DOHH2 (cell line): ENCODE measurements around the gene CPNE8.

Experiments
- H3F3A ChIP-seq: fragments of 200-600 bp; sonication (generic), shearing (Covaris generic); 2 replicates; pipeline ENCODE4 v1.6.0; 2016; ENCODE audit warnings: antibody characterized with exemption, mild to moderate bottlenecking; ENCODE audit not compliant: control insufficient read depth, insufficient read depth
- H3K27ac ChIP-seq: fragments of 200-600 bp; sonication (generic); 2 replicates; pipeline ENCODE4 v1.5.1; 2014; ENCODE audit warnings: low read depth, mild to moderate bottlenecking, low read length, moderate library complexity
- H3K27me3 ChIP-seq: fragments of 200-600 bp; sonication (generic); 2 replicates; pipeline ENCODE4 v1.6.1; 2014; ENCODE audit warnings: mild to moderate bottlenecking, low read length, mixed read lengths; ENCODE audit not compliant: control insufficient read depth
- H3K36me3 ChIP-seq: fragments of 200-600 bp; sonication (generic); 2 replicates; pipeline ENCODE4 v1.6.1; 2014; ENCODE audit warnings: mild to moderate bottlenecking, low read length, moderate library complexity, mixed read lengths; ENCODE audit not compliant: control insufficient read depth
- H3K4me1 ChIP-seq: fragments of 200-600 bp; sonication (generic); 2 replicates; pipeline ENCODE4 v1.6.1; 2014; ENCODE audit warnings: mild to moderate bottlenecking, low read length, mixed read lengths; ENCODE audit not compliant: control insufficient read depth
- H3K4me2 ChIP-seq: fragments of 200-600 bp; sonication (generic); 2 replicates; pipeline ENCODE4 v1.6.0; 2014; ENCODE audit warnings: mild to moderate bottlenecking, low read length, moderate library complexity
- H3K4me3 ChIP-seq: fragments of 200-600 bp; sonication (generic); 2 replicates; pipeline ENCODE4 v1.5.1; 2014; ENCODE audit warnings: mild to moderate bottlenecking, low read length, mixed read lengths
- H3K79me2 ChIP-seq: fragments of 200-600 bp; sonication (generic); 2 replicates; pipeline ENCODE4 v1.6.1; 2014; ENCODE audit warnings: mild to moderate bottlenecking, low read length, mixed read lengths; ENCODE audit not compliant: control insufficient read depth
- H3K9me2 ChIP-seq: fragments of 200-600 bp; sonication (generic); replicated peaks from 2 replicates; pipeline ENCODE4 v1.6.1; 2014; ENCODE audit warnings: mild to moderate bottlenecking, low read length, mixed read lengths; ENCODE audit not compliant: control insufficient read depth
- H3K9me3 ChIP-seq: fragments of 200-600 bp; sonication (generic); 2 replicates; pipeline ENCODE4 v1.6.1; 2014; ENCODE audit warnings: antibody characterized with exemption, low read length, mixed read lengths; ENCODE audit not compliant: control insufficient read depth, insufficient read depth
- H4K20me1 ChIP-seq: fragments of 200-600 bp; sonication (generic); 2 replicates; pipeline ENCODE4 v1.6.0; 2014; ENCODE audit warnings: low read depth, mild to moderate bottlenecking, antibody characterized with exemption, low read length, moderate library complexity; ENCODE audit not compliant: control insufficient read depth, insufficient read depth
- EZH2phosphoT487 ChIP-seq: fragments of 200-600 bp; sonication (generic); IDR thresholded peaks from 2 replicates; pipeline ENCODE4 v1.6.1; 2017; ENCODE audit warnings: borderline replicate concordance, mild to moderate bottlenecking, antibody characterized with exemption, low read length, moderate library complexity, mixed read lengths
- TF ChIP-seq, protein P1 (sequence below): fragments of 200-600 bp; sonication (generic); IDR thresholded peaks from one replicate; pipeline ENCODE4 v1.5.1; 2014; ENCODE audit warnings: antibody characterized with exemption, mild to moderate bottlenecking, low read depth, low read length; ENCODE audit not compliant: poor library complexity, severe bottlenecking

Gene CPNE8

DNA sequence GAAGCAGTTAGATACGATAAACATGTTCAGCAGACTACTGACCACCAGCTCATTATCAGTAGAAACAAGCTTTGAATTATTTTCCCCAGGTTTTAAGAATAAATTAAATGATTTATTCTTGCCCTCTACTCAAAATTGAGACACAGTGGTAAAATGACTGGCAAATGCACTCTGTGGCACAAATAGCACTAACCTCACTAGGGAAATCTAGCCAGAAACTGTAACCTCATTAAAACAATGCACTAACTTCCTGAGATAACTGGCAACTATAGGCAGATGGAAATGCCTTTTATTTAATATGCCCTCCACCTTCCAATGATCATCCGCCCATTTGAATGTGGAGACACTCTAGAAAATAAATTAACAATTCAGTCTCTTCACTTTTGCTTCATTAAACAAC, 33.2 kb downstream of the CPNE8 start:
- Histone ChIP-seq H3K27ac (no peak overlapping the region), H3K79me2 (no peaks in the 10 kb centered on the region), H3K9me2 (no peaks in the 10 kb centered on the region), H3K9me3 (no peaks in the 10 kb centered on the region), H3K4me2 (no peak overlapping the region), H3K4me1 (no peaks in the 10 kb centered on the region), H4K20me1 (no peaks in the 10 kb centered on the region), H3K4me3 (no peak overlapping the region), H3F3A (no peaks in the 10 kb centered on the region), H3K36me3 (no peaks in the 10 kb centered on the region), H3K27me3 (no peaks in the 10 kb centered on the region)
- TF ChIP-seq, protein P1, sequence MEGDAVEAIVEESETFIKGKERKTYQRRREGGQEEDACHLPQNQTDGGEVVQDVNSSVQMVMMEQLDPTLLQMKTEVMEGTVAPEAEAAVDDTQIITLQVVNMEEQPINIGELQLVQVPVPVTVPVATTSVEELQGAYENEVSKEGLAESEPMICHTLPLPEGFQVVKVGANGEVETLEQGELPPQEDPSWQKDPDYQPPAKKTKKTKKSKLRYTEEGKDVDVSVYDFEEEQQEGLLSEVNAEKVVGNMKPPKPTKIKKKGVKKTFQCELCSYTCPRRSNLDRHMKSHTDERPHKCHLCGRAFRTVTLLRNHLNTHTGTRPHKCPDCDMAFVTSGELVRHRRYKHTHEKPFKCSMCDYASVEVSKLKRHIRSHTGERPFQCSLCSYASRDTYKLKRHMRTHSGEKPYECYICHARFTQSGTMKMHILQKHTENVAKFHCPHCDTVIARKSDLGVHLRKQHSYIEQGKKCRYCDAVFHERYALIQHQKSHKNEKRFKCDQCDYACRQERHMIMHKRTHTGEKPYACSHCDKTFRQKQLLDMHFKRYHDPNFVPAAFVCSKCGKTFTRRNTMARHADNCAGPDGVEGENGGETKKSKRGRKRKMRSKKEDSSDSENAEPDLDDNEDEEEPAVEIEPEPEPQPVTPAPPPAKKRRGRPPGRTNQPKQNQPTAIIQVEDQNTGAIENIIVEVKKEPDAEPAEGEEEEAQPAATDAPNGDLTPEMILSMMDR = no peak
- TF ChIP-seq EZH2phosphoT487 = no peak

DNA sequence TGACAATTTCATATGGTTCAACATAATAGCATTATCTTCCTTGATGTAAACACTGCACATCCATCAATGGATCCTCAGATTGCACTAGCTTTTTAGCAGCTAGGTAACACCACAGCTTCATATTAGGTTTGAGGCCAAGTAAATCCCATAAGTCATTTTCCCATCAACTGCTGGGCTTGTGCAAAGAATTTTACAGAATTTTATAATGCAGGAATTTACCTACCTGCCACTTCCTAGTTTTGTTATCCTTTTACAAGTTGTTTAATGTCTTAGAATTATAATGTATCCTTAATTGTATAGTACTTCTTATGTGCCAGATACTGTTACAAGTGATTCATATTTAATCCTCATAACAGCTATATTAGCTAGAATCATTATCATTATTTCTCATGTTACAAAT, 36.4 kb downstream of the CPNE8 start:
- Histone ChIP-seq H3K36me3 (no peaks in the 10 kb centered on the region), H3K79me2 (no peaks in the 10 kb centered on the region), H4K20me1 (no peaks in the 10 kb centered on the region), H3K4me3 (no peak overlapping the region), H3K27me3 (no peaks in the 10 kb centered on the region), H3K4me2 (no peak overlapping the region), H3K4me1 (no peaks in the 10 kb centered on the region), H3K27ac (no peak overlapping the region), H3K9me3 (no peaks in the 10 kb centered on the region), H3F3A (no peaks in the 10 kb centered on the region), H3K9me2 (no peaks in the 10 kb centered on the region)
- TF ChIP-seq, protein P1 = no peak
- TF ChIP-seq EZH2phosphoT487 = no peak

DNA sequence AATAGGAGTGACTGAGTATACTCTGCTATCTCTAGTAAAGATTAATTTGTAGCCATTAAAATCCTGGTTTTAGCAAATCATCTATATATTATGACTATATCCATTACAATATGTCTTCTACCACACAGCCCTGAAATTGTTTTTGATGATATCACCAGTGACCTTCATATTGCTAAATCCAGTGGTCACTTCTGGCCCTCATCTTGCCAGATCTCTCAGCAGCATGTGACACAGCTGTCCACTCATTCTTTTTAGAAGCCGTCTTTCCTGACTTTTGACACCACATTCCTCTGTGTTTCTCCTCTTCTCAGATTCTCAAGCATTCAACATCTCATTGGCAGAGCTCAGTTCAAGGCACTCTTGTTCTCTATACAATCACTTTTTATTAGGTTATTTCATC, 54.9 kb downstream of the CPNE8 start:
- Histone ChIP-seq H3K36me3 (no peaks in the 10 kb centered on the region), H4K20me1 (no peaks in the 10 kb centered on the region), H3K4me2 (no peak overlapping the region), H3K4me3 (no peak overlapping the region), H3K4me1 (no peaks in the 10 kb centered on the region), H3F3A (no peaks in the 10 kb centered on the region), H3K9me3 (no peaks in the 10 kb centered on the region), H3K9me2 (no peaks in the 10 kb centered on the region), H3K27ac (no peak overlapping the region), H3K79me2 (no peaks in the 10 kb centered on the region), H3K27me3 (no peaks in the 10 kb centered on the region)
- TF ChIP-seq, protein P1 = no peak
- no peak for TF ChIP-seq EZH2phosphoT487

DNA sequence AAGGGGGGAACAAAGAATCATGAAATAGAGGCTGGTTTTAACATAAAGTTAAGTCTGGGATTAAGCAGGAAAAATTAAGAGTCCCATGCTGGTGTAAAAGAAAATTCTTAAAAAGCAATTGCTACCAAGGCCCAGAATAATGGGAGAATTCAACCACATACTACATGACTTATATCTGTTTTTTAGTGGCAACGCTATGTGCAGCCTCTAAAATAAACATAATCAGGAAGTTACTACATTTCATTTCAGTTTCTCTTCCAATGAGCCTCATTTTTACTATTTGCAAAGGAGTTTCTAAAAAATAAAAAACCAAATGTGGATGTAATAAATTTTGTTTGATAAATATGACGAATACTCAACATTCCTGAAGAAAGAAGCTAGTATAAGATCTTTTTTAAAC, 58.1 kb downstream of the CPNE8 start:
- Histone ChIP-seq H3K4me2 (no peak overlapping the region), H3K27me3 (no peaks in the 10 kb centered on the region), H3K27ac (no peak overlapping the region), H3K36me3 (no peaks in the 10 kb centered on the region), H3F3A (no peaks in the 10 kb centered on the region), H4K20me1 (no peaks in the 10 kb centered on the region), H3K9me3 (no peaks in the 10 kb centered on the region), H3K4me1 (no peaks in the 10 kb centered on the region), H3K9me2 (no peaks in the 10 kb centered on the region), H3K4me3 (no peak overlapping the region), H3K79me2 (no peaks in the 10 kb centered on the region)
- TF ChIP-seq, protein P1 = no peak
- TF ChIP-seq EZH2phosphoT487 = no peak
